ENCODE measurements around the gene TEX54.

TEX54 gene

GRCh38 chr11:62811659-62812058 is 21.0 kb downstream of the TEX54 start:
- no peak for TF ChIP-seq CTCF (IDR thresholded peaks at IDR 0.05)
- H3K4me3 ChIP-seq = no peak overlapping the region
- H3K27ac ChIP-seq = no peak overlapping the region
- DNase-seq (ENCODE audit: low spot score) = no peak

GRCh38 chr11:62810748-62811147 is 21.9 kb downstream of the TEX54 start:
- H3K4me3 ChIP-seq = no peak overlapping the region
- no peak for DNase-seq (ENCODE audit: low spot score)
- no peak for TF ChIP-seq CTCF (IDR thresholded peaks at IDR 0.05)
- H3K27ac ChIP-seq = no peak overlapping the region

- H3K27ac ChIP-seq = peak overlapping the region; percentile 85 to 95
- no peak for DNase-seq (ENCODE audit: low spot score)
- TF ChIP-seq CTCF (IDR thresholded peaks at IDR 0.05) = no peak
- no peak overlapping the region for H3K4me3 ChIP-seq
Measured at GRCh38 chr11:62806611-62807121, 26.0 kb downstream of the TEX54 start.

- no peak for TF ChIP-seq CTCF (IDR thresholded peaks at IDR 0.05)
- peak overlapping the region; percentile 85 to 95 for H3K27ac ChIP-seq
- DNase-seq (ENCODE audit: low spot score) = no peak
- peak overlapping the region; percentile 88 for H3K4me3 ChIP-seq
Measured at GRCh38 chr11:62805961-62806441, 26.6 kb downstream of the TEX54 start.

- Histone ChIP-seq H3K4me3 (peak within 1 kb of the TSS; percentile 88), H3K27ac (peak within 1 kb of the TSS; percentile 85 to 95)
- DNase-seq (ENCODE audit: low spot score) = peak; percentile 95
- TF ChIP-seq CTCF (IDR thresholded peaks at IDR 0.05) = no peak
Measured at GRCh38 chr11:62805076-62805892, 27.4 kb downstream of the TEX54 start, which contains the start of gene NXF1. Gene NXF1 (minus strand): TSS chr11:62805440. CDS start chr11:62805356, 84 bp downstream.

GRCh38 chr11:62804310-62805075 is 28.1 kb downstream of the TEX54 start:
- TF ChIP-seq CTCF (IDR thresholded peaks at IDR 0.05) = no peak
- DNase-seq (ENCODE audit: low spot score) = no peak
- peak overlapping the region; percentile 85 to 95 for H3K27ac ChIP-seq
- H3K4me3 ChIP-seq = peak overlapping the region; percentile 88

Data from coronary artery (tissue), 2 donors.